Activated CD4-positive, alpha-beta T cell treated with anti-CD3 and anti-CD28 coated beads, Interleukin-2, amount 50 U/mL, for 1 hour (primary cell): ENCODE results near the gene PRR14L.

Source experiments
- DNase-seq: peaks from one replicate; pipeline ENCODE4 v3.0.0-alpha.2; 2020

Gene PRR14L

GRCh38 chr22:31637891-31638618 is 111.9 kb downstream of the PRR14L start:
- DNase-seq = no peak

DNA sequence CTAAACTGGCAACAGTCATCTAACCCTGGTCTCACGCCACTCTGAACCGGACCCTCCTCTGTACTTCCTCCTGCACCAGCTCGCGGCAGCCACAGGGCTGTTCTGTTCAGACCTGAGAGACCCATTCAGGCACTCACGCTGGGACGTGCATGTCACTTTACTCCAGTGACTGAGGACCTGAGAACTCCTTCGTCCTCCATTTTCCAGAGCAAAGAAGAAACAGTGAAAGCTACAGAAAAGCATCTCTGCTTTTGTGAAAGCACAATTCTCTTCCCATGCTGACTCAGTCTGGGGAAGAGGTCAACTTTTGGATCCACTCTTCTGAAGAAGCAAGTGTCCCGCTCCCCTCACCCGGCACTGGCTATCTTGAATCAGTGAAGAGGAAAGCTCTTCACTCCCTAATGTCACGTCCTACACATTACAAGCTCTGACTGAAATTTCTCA is 112.5 kb downstream of the PRR14L start:
- no peak for DNase-seq

DNA sequence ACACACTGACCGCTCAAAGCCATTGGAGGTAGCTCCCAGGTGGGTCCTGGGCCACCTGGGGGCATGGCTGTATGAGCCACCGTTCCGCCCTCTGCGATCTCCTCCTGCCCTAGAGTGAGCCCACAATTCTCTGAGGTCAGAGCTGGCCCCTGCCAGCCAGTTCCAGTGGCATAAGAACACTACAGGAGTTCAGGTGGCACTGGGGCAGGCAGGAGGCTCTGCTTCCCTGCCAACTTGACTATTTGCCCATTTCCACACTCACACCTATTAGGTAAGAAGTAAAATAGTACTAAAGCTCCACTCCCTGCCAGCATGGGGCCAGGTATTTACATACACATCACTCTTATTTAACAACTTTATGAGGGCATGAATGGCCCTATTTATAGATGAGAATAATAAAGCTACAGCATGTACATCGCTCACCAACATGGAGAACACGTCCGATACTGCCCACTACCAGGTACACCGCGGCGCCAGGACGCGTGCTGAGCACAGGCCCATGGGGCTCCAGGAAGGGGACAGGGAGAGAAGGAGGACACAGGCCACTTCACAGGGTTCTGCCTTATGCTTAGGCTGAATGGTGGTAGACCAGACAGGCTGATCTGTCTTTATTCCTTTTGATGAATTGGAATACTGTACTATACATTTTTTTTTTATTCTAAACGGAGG is 114.2 kb downstream of the PRR14L start:
- DNase-seq = no peak

- DNase-seq = no peak
Measured at GRCh38 chr22:31631436-31631835, 118.5 kb downstream of the PRR14L start.
